ENCODE results near the gene KCNAB1. TPM values are rescaled to one million over a fixed set of nuclear protein-coding genes. Genes with fewer than 3 reads are reported as not detected.
"Not testable (repeated sequence)": the region's sequence is repeated elsewhere in the genome, so short reads cannot be mapped to it uniquely, and the experiment has no call there.

The KCNAB1 gene
- total and polyA plus RNA-seq, 4 donors = 0.16 to 2.4 (median 0.72) TPM

GRCh38 chr3:156197152-156197551 lies 76.8 kb downstream of the KCNAB1 start:
- not testable (repeated sequence) for H3K4me1 ChIP-seq (ENCODE audit: control insufficient read depth in 5 of 5, insufficient read depth in 5 of 5, low read length in 5 of 5); H3K4me3 ChIP-seq; ATAC-seq (ENCODE audit: insufficient read depth, low FRiP score); H3K9me3 ChIP-seq (ENCODE audit: control insufficient read depth in 4 of 4, insufficient read depth in 3 of 4, low read length in 3 of 4); H3K27me3 ChIP-seq (ENCODE audit: control insufficient read depth in 3 of 3, insufficient read depth in 3 of 3, low read length in 2 of 3); H3K9ac ChIP-seq (ENCODE audit: insufficient read depth in 1 of 2, low read length in 2 of 2); H3K36me3 ChIP-seq (ENCODE audit: control insufficient read depth in 4 of 4, insufficient read depth in 4 of 4, low read length in 4 of 4); DNase-seq; H3K27ac ChIP-seq (ENCODE audit: low read depth in 1 of 2, low read length in 1 of 2)
- WGBS, 2 donors = 72 to 81% methylated on average over 3 of the region's 3 CpGs

- ATAC-seq (ENCODE audit: insufficient read depth, low FRiP score) (no peak), DNase-seq (no peak)
- Histone ChIP-seq H3K36me3 (ENCODE audit: control insufficient read depth in 4 of 4, insufficient read depth in 4 of 4, low read length in 4 of 4) (no peaks in the 10 kb centered on the region), H3K9me3 (ENCODE audit: control insufficient read depth in 4 of 4, insufficient read depth in 3 of 4, low read length in 3 of 4) (peaks cover 0 to 5% (median 0%) of the 10 kb centered on the region in 4 donors), H3K4me1 (ENCODE audit: control insufficient read depth in 5 of 5, insufficient read depth in 5 of 5, low read length in 5 of 5) (no peaks in the 10 kb centered on the region), H3K9ac (ENCODE audit: insufficient read depth in 1 of 2, low read length in 2 of 2) (no peak overlapping the region), H3K4me3 (no peak overlapping the region), H3K27me3 (ENCODE audit: control insufficient read depth in 3 of 3, insufficient read depth in 3 of 3, low read length in 2 of 3) (no peaks in the 10 kb centered on the region), H3K27ac (ENCODE audit: low read depth in 1 of 2, low read length in 1 of 2) (no peak overlapping the region)
- no peak for TF ChIP-seq CTCF (IDR thresholded peaks at IDR 0.05; ENCODE audit: control extremely low read depth, extremely low read depth)
- WGBS, 2 donors = 81 to 91% methylated on average over 8 of the region's 8 CpGs
Measured at GRCh38 chr3:156201411-156202405, 81.3 kb downstream of the KCNAB1 start.

- Histone ChIP-seq H3K4me1 (ENCODE audit: control insufficient read depth in 5 of 5, insufficient read depth in 5 of 5, low read length in 5 of 5) (peaks cover 0 to 5% (median 0%) of the 10 kb centered on the region in 5 donors), H3K27me3 (ENCODE audit: control insufficient read depth in 3 of 3, insufficient read depth in 3 of 3, low read length in 2 of 3) (no peaks in the 10 kb centered on the region), H3K36me3 (ENCODE audit: control insufficient read depth in 4 of 4, insufficient read depth in 4 of 4, low read length in 4 of 4) (no peaks in the 10 kb centered on the region), H3K27ac (ENCODE audit: low read depth in 1 of 2, low read length in 1 of 2) (no peak overlapping the region), H3K4me3 (no peak overlapping the region), H3K9ac (ENCODE audit: insufficient read depth in 1 of 2, low read length in 2 of 2) (no peak overlapping the region), H3K9me3 (ENCODE audit: control insufficient read depth in 4 of 4, insufficient read depth in 3 of 4, low read length in 3 of 4) (peaks cover 0 to 5% (median 0%) of the 10 kb centered on the region in 4 donors)
- no peak for TF ChIP-seq CTCF (IDR thresholded peaks at IDR 0.05; ENCODE audit: control extremely low read depth, extremely low read depth)
- no peak for DNase-seq
- no peak for ATAC-seq (ENCODE audit: insufficient read depth, low FRiP score)
Measured at GRCh38 chr3:156206157-156206556, 85.8 kb downstream of the KCNAB1 start.

GRCh38 chr3:156207802-156208685 lies 87.7 kb downstream of the KCNAB1 start:
- no peak for TF ChIP-seq CTCF (IDR thresholded peaks at IDR 0.05; ENCODE audit: control extremely low read depth, extremely low read depth)
- DNase-seq (peak in 1 of 3 donors; percentile 13), ATAC-seq (ENCODE audit: insufficient read depth, low FRiP score) (no peak)
- Histone ChIP-seq H3K9ac (ENCODE audit: insufficient read depth in 1 of 2, low read length in 2 of 2) (no peak overlapping the region), H3K27me3 (ENCODE audit: control insufficient read depth in 3 of 3, insufficient read depth in 3 of 3, low read length in 2 of 3) (no peaks in the 10 kb centered on the region), H3K27ac (ENCODE audit: low read depth in 1 of 2, low read length in 1 of 2) (no peak overlapping the region), H3K9me3 (ENCODE audit: control insufficient read depth in 4 of 4, insufficient read depth in 3 of 4, low read length in 3 of 4) (peaks cover 0 to 2% (median 0%) of the 10 kb centered on the region in 4 donors), H3K4me1 (ENCODE audit: control insufficient read depth in 5 of 5, insufficient read depth in 5 of 5, low read length in 5 of 5) (peaks cover 0 to 5% (median 0%) of the 10 kb centered on the region in 5 donors), H3K4me3 (no peak overlapping the region), H3K36me3 (ENCODE audit: control insufficient read depth in 4 of 4, insufficient read depth in 4 of 4, low read length in 4 of 4) (no peaks in the 10 kb centered on the region)
- WGBS, 2 donors = 69 to 73% methylated on average over 4 of the region's 4 CpGs
